ENCODE results near the gene PALM2AKAP2. TPM values are rescaled to one million over a fixed set of nuclear protein-coding genes. Genes with fewer than 3 reads are reported as not detected.

Gene PALM2AKAP2
- total and polyA plus RNA-seq, 2 experiments from 2014 or later = 13.1 to 16.7 TPM

DNA sequence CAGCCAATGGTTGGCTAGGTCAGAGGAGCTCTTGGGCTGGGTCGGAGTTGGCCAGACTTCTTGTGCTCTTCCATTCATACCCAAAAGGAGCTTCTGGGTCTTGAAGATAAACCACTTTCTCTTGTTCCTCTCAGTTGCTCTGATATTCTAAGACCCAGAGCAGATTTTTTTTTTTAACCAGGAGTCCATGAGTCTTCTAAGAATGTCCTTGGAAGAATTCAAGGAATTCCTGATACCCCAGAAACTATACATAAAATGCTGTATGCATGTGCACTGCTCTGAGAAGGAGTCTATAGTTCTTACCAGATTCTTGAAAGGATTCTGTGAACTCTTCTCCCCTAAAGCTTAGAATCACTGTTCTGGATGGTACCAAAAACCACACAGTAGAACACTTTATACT is 9.9 kb upstream of the PALM2AKAP2 start:
- Histone ChIP-seq H3K9me2 (ENCODE audit: insufficient read depth) (no peaks in the 10 kb centered on the region), H3K9me3 (ENCODE audit: low read depth) (no peaks in the 10 kb centered on the region), H3K9ac (no peak overlapping the region), H3K4me1 (ENCODE audit: insufficient read depth) (peaks cover 50% of the 10 kb centered on the region), H3K27me3 (replicated peaks; ENCODE audit: insufficient read depth) (no peaks in the 10 kb centered on the region), H3K4me3 (no peak overlapping the region), H3K79me2 (ENCODE audit: insufficient read depth) (no peaks in the 10 kb centered on the region), H3F3A (ENCODE audit: insufficient read depth) (peaks cover 16% of the 10 kb centered on the region; the same call in 1 of the 2 replicates), H3K36me3 (ENCODE audit: low read depth) (no peaks in the 10 kb centered on the region), H3K4me2 (ENCODE audit: unreplicated experiment) (peak overlapping the region; percentile 52), H2AFZ (no peak overlapping the region), H3K27ac (no peak overlapping the region), H4K20me1 (ENCODE audit: insufficient read depth) (no peaks in the 10 kb centered on the region)
- WGBS, 2 experiments (ENCODE audit: low coverage in 1 of 2, low lambda C conversion rate in 2 of 2, missing lambda C conversion rate in 2 of 2) = 47 to 67% methylated on average over 1 of the region's 1 CpG
- in situ Hi-C loops (cut with MboI) = no loop called here
- DNase-seq = no peak
- TF ChIP-seq EZH2phosphoT487 (IDR thresholded peaks at IDR 0.05; ENCODE audit: insufficient read depth, low read depth) (no peak), EZH2 (IDR thresholded peaks at IDR 0.05; ENCODE audit: insufficient read depth, poor library complexity, severe bottlenecking) (no peak)

DNA sequence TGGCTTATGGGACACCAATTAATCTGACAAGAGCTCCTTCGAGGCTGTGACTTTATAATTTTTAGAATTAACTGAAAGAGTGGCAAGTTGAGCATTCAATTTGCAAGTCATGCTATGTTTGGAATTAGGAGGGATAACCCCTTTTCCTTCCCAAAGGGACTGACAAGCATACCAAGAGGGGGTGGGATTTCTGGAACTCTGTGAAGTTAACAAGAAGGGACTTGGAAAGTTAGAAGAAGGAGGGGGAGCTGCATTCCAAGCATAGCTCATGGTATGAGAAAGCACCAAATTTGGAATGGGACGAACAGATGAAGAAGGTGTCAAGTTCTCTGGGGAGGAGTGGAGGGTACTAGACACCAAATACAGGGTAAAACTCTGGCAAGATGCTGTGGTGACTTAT is 8.9 kb upstream of the PALM2AKAP2 start:
- Histone ChIP-seq H4K20me1 (ENCODE audit: insufficient read depth) (no peaks in the 10 kb centered on the region), H3K4me2 (ENCODE audit: unreplicated experiment) (peak overlapping the region; percentile 33), H3F3A (ENCODE audit: insufficient read depth) (peaks cover 18% of the 10 kb centered on the region), H3K9me3 (ENCODE audit: low read depth) (no peaks in the 10 kb centered on the region), H3K79me2 (ENCODE audit: insufficient read depth) (no peaks in the 10 kb centered on the region), H3K36me3 (ENCODE audit: low read depth) (no peaks in the 10 kb centered on the region), H3K4me1 (ENCODE audit: insufficient read depth) (peaks cover 54% of the 10 kb centered on the region), H3K9ac (no peak overlapping the region), H3K27ac (peak overlapping the region; percentile 20), H3K27me3 (replicated peaks; ENCODE audit: insufficient read depth) (no peaks in the 10 kb centered on the region), H3K4me3 (no peak overlapping the region; the same call in 1 of the 2 replicates), H2AFZ (no peak overlapping the region), H3K9me2 (ENCODE audit: insufficient read depth) (no peaks in the 10 kb centered on the region)
- peak; percentile 51 for DNase-seq
- in situ Hi-C loops (cut with MboI) = no loop called here
- no peak for TF ChIP-seq EZH2phosphoT487 (IDR thresholded peaks at IDR 0.05; ENCODE audit: insufficient read depth, low read depth)
- no peak for TF ChIP-seq EZH2 (IDR thresholded peaks at IDR 0.05; ENCODE audit: insufficient read depth, poor library complexity, severe bottlenecking)
- WGBS, 2 experiments (ENCODE audit: low coverage in 1 of 2, low lambda C conversion rate in 2 of 2, missing lambda C conversion rate in 2 of 2) = 43 to 46% methylated on average over 2 of the region's 2 CpGs

DNA sequence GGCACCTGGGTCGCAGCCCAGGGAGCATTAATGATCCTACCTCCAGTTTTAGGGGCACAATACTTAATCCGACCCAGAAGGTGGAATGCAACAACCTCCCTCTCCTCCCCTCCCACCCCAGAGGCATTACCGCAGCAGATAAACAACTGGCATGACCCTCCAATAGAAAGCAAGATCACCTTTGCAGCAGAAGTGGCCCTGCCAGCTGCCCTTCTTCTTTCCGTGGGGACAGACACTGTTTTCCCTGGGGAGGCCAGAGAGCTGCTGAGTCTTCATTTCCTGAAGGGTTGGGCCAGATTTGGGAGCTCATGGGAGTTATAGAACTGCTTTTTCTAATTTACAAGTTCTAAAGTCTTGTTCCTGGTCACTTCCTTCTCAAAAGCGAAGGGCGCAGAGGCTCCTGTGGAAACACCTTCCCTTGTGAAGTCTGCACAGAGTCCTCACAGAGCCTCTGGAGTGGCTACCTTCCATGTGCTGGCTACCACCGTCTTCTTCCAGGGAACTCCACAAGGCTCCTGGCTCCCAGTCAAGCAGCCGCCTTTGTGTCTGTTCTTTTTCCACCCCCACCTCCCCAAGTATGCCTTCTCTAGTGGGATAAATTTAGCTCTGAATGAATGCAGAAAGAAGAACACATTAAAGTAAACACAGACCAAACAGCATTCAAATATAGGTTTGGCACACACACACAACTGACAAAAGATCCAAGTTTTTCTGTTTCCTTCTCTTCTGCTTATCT is 8.0 kb upstream of the PALM2AKAP2 start:
- H3K9me2 ChIP-seq (ENCODE audit: insufficient read depth) = no peaks in the 10 kb centered on the region
- no peaks in the 10 kb centered on the region for H3K9me3 ChIP-seq (ENCODE audit: low read depth)
- in situ Hi-C loops (cut with MboI) = no loop called here
- peaks cover 48% of the 10 kb centered on the region for H3K4me1 ChIP-seq (ENCODE audit: insufficient read depth)
- no peak overlapping the region for H3K4me3 ChIP-seq
- H4K20me1 ChIP-seq (ENCODE audit: insufficient read depth) = no peaks in the 10 kb centered on the region
- 0 out of 2 replicates have a peak overlapping the region, but pooled peaks have one; percentile 16 for H2AFZ ChIP-seq
- H3K9ac ChIP-seq = no peak overlapping the region
- peak; percentile 45 for DNase-seq
- H3F3A ChIP-seq (ENCODE audit: insufficient read depth) = peaks cover 16% of the 10 kb centered on the region
- no peak overlapping the region for H3K27ac ChIP-seq
- H3K4me2 ChIP-seq (ENCODE audit: unreplicated experiment) = peak overlapping the region; percentile 33
- WGBS, 2 experiments (ENCODE audit: low coverage in 1 of 2, low lambda C conversion rate in 2 of 2, missing lambda C conversion rate in 2 of 2) = 53 to 55% methylated on average over 8 of the region's 8 CpGs
- H3K79me2 ChIP-seq (ENCODE audit: insufficient read depth) = no peaks in the 10 kb centered on the region
- TF ChIP-seq EZH2 (IDR thresholded peaks at IDR 0.05; ENCODE audit: insufficient read depth, poor library complexity, severe bottlenecking) (no peak), EZH2phosphoT487 (IDR thresholded peaks at IDR 0.05; ENCODE audit: insufficient read depth, low read depth) (no peak)
- no peaks in the 10 kb centered on the region for H3K36me3 ChIP-seq (ENCODE audit: low read depth)
- H3K27me3 ChIP-seq (replicated peaks; ENCODE audit: insufficient read depth) = no peaks in the 10 kb centered on the region

- Histone ChIP-seq H3K4me3 (no peak overlapping the region), H2AFZ (no peak overlapping the region), H3K4me2 (ENCODE audit: unreplicated experiment) (no peak overlapping the region), H3K9me3 (ENCODE audit: low read depth) (no peaks in the 10 kb centered on the region), H4K20me1 (ENCODE audit: insufficient read depth) (no peaks in the 10 kb centered on the region), H3K27me3 (replicated peaks; ENCODE audit: insufficient read depth) (no peaks in the 10 kb centered on the region), H3K79me2 (ENCODE audit: insufficient read depth) (peaks cover 3% of the 10 kb centered on the region; the same call in 1 of the 2 replicates), H3K9me2 (ENCODE audit: insufficient read depth) (no peaks in the 10 kb centered on the region), H3F3A (ENCODE audit: insufficient read depth) (peaks cover 21% of the 10 kb centered on the region), H3K36me3 (ENCODE audit: low read depth) (no peaks in the 10 kb centered on the region), H3K4me1 (ENCODE audit: insufficient read depth) (peaks cover 28% of the 10 kb centered on the region), H3K27ac (peak overlapping the region; percentile 41), H3K9ac (no peak overlapping the region)
- in situ Hi-C loops (cut with MboI) = no loop called here
- DNase-seq = peak; percentile 83
- 21 to 26% methylated on average over 3 of the region's 3 CpGs for WGBS, 2 experiments (ENCODE audit: low coverage in 1 of 2, low lambda C conversion rate in 2 of 2, missing lambda C conversion rate in 2 of 2)
- TF ChIP-seq EZH2 (IDR thresholded peaks at IDR 0.05; ENCODE audit: insufficient read depth, poor library complexity, severe bottlenecking) (no peak), EZH2phosphoT487 (IDR thresholded peaks at IDR 0.05; ENCODE audit: insufficient read depth, low read depth) (no peak)
Observed at GRCh38 chr9:109775516-109775915, 4.5 kb upstream of the PALM2AKAP2 start.

Measured in GM23248 (cell line).